Embryonic facial prominence (tissue), 1 donor: Measurements from ENCODE around the gene NDUFB8.
A peak's percentile ranks its signal among the peaks of the same experiment; 100 is the strongest.

Experiments
- DNase-seq: peaks from one replicate; pipeline ENCODE4 v3.0.0-alpha.2; 2016; ENCODE audit errors: extremely low spot score

NDUFB8 gene

DNA sequence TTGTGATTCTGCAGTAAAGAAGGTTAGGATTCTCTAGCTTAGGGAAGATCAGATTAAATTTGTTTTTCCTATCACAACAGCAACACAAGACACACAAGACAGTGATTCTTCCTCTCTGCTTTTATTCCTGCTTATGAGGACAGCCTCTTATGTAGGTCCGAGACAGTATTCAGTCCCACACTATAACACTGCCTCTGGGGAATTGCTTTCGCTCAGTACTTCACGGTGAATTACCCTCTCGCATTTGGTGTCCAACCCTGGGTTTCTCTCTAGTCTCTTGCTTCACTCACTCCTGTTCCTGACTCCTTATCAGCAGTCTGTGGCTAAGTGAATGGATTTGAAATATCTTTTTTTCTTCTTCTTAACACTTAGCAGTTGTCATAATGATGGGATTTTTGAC, 7.8 kb upstream of the NDUFB8 start:
- DNase-seq, result no peak

- DNase-seq, result peak; percentile 92
Measured at GRCh38 chr10:100535715-100536353, 6.2 kb upstream of the NDUFB8 start, which contains the start of gene HIF1AN. HIF1AN (plus strand) TSS chr10:100535943; CDS start chr10:100535959, 16 bp downstream.

GRCh38 chr10:100535338-100535714, 5.7 kb upstream of the NDUFB8 start:
- DNase-seq, result no peak

DNA sequence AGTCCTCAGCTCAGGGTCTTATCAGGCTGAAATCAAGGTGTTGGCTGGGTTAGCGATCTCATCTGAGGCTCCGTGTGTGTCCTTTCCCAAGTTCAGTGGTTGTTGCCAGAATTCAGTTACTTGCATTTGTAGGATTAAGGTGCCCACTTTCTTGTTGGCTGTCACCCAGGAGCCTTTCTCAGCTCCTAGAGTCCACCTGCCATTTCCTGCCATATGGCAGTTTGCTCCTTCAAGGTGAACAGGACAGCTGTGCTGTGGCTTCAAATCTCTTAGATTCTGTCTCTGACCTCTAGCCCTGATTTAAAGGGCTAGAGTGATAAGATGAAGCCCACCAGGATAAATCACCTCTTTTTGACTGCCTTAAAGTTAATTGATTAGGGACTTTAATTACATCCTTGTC, 5.1 kb upstream of the NDUFB8 start:
- no peak for DNase-seq

GRCh38 chr10:100531761-100532160, 2.1 kb upstream of the NDUFB8 start:
- DNase-seq, result no peak

GRCh38 chr10:100528921-100529474, 673 bp downstream of the NDUFB8 start:
- DNase-seq, result peak; percentile 66

DNA sequence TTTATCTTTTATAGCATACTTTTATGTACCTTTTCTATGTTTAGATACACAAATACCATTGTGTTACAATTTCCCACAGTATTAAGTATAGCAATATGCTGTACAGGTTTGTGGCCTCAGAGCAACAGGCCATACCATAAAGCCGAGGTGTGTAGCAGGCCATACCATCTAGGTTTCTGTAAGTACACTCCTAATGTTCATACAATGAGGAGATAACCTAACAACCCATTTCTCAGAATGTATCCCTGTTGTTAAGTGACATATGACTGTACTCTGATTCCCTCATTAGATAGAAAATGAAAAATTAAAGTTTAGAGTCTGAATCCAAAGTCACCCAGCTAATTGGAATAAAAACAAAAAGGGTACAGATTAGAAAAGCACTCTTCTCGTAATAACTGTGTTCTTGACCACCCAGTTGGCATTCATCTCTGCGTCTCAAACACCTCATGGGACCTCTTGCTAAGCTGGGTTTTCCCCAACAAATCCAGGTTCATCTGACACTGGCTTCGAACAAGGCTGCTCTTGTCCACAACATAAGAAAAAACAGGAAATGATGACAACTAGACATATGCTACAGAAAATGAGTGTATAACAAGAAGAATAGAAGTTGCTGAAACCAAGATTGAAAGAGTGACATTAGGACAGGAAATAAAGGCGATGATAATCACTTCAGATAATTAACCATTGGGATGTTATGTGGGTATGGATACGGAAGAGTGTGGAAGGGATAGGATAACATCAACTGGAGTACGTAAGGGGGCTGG, 1.4 kb downstream of the NDUFB8 start:
- no peak for DNase-seq

GRCh38 chr10:100524638-100525037, 5.0 kb downstream of the NDUFB8 start:
- DNase-seq, result no peak

DNA sequence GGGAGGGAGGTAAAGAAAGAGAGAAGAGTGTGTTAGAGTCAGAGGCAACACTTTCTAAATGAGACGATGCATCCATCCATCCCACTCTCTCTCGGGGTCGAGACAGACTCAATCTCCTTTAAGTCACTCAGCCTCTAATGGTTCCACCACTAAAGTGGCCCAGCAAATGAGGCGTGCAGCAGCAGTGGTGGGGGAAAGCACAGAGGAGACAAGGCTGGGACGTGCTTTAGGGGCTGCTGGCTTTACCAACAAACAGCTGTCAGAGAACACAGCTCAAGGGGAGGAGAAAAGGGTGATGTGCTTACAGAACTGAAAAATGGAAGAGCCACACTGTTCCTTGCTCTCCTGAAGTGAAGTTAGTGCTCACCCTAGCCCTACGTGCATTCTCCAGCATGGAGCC, 5.5 kb downstream of the NDUFB8 start:
- no peak for DNase-seq

- DNase-seq, result no peak
Measured at GRCh38 chr10:100522945-100523344, 6.7 kb downstream of the NDUFB8 start.

GRCh38 chr10:100522107-100522801, 7.4 kb downstream of the NDUFB8 start:
- DNase-seq, result no peak

DNA sequence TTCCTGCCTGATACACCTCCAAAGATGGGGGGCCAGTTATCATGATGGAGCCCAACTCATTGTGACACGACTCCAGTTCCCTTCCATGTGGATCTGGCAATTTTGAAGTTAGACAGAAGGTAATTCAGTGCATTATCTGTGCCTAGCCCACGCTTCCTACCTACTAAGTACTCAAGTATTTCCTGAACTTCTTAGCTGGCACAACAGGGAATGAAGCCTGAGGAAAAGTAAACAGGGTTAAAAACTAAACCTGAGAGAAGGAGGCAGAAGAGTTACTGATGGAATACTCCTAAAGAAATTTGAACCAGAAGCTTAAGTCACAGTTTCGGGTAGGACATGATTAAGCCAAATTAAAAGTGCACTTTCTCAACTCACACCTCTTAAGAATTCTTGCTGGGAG, 8.9 kb downstream of the NDUFB8 start:
- no peak for DNase-seq

GRCh38 chr10:100519311-100520051, 10.2 kb downstream of the NDUFB8 start, which contains the start of gene SEC31B:
SEC31B (minus strand) TSS chr10:100519861; CDS start chr10:100516952, 2,909 bp downstream.
- DNase-seq, result no peak

- peak; percentile 19 for DNase-seq
Measured at GRCh38 chr10:100518761-100519241, 10.9 kb downstream of the NDUFB8 start.

- no peak for DNase-seq
Measured at GRCh38 chr10:100516847-100517246, 12.8 kb downstream of the NDUFB8 start.

DNA sequence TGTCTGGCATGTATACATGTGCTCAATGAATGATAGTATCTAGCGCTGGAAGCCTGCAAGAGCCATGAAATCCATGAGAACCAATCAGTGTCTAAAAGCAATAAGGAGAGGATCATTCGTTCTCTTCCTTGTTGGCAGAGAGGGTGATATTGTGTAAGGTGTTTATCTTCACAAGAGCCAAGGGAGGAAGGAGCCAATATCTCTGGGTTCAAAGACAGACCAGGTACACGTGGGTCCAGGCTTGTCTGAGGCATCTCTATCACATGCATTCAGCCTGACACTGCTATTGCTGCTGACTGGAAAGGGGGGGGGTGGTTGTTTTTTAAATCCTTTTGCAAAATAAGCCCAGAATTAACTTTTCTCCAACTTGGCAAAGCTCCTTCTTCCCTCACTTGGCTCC, 14.1 kb downstream of the NDUFB8 start:
- DNase-seq, result no peak

- no peak for DNase-seq
Measured at GRCh38 chr10:100510533-100511308, 18.9 kb downstream of the NDUFB8 start.

DNA sequence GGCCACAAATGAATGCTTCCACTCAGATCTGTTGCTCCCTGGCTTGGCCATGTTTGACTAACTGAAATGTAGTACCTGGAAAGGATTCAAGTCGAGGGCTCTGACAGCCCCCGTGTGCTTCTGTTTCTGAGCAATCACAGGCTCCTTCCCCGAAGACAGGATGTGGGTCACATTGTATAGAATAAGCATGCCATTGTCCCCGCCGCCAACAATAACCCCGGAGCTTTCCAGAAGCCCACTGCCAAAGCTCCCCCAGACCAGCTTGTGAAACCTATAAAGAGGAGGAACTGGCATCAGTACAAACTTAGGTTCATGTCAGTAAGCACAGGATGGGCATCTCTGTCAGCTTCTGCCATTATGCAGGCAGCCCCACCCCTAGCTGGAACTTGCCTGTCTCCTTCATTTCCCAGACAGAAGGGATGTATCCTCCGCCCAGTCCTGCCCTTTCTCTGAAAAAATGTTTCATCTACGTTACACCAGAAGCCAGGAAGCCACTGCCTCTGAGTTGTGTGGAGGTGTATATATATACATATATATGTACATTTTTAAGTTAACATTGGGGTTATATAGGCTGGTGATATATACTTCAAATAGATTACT, 20.3 kb downstream of the NDUFB8 start:
- DNase-seq, result no peak

DNA sequence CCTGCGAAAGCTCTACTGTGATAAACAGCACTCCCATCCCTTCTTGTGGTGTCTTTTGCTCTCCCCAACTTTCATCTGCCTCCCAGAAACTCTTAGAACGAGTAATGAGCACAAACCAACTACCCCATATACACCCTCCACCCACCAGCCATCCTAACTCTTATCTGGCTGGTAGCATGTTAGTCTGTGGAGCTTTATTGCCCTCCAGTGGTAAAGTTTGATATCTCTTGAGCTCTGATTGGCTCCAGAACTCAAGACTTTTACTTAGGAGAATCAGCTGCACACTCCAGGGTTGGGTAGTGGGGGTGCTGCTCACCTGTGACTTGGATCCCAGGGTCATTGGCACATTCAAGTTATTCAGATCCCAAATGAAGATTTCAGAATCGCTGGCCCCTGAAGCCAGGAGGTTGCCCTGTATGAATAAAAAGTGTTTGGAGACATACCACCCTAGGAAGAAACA, 20.9 kb downstream of the NDUFB8 start:
- DNase-seq, result no peak

- DNase-seq, result no peak
Measured at GRCh38 chr10:100508266-100508665, 21.4 kb downstream of the NDUFB8 start.
